Activated CD4-positive, alpha-beta T cell treated with anti-CD3 and anti-CD28 coated beads for 4 hours (primary cell): Measurements from ENCODE around the gene PGS1.
"Not testable (repeated sequence)": the region's sequence is repeated elsewhere in the genome, so short reads cannot be mapped to it uniquely, and the experiment has no call there.

ENCODE experiments used
- DNase-seq, 2 donors: peaks; one replicate each; pipeline ENCODE4 v3.0.0-alpha.2; 2020

The PGS1 gene

GRCh38 chr17:78450696-78451345 is 72.4 kb downstream of the PGS1 start:
- no peak for DNase-seq

DNA sequence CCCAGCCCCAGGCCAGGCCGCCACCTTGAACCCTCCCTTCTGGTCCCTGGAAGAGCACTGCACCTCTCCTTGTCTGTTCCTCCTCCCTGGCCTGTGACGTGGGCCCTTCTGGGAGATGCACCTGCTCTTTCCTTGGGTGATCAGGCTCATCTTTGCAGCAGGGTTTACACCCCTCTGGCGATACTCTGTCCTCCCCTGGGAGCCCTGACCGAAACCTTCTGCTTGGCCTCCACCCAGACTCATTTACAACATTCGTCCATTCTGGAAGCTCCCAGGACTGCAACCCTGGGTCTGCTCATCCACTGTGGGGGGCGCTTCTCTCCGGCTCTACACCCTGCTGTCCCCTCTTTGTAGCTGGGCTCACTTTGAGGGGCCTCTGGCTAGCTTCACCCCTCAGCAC is 73.3 kb downstream of the PGS1 start:
- no peak for DNase-seq

DNA sequence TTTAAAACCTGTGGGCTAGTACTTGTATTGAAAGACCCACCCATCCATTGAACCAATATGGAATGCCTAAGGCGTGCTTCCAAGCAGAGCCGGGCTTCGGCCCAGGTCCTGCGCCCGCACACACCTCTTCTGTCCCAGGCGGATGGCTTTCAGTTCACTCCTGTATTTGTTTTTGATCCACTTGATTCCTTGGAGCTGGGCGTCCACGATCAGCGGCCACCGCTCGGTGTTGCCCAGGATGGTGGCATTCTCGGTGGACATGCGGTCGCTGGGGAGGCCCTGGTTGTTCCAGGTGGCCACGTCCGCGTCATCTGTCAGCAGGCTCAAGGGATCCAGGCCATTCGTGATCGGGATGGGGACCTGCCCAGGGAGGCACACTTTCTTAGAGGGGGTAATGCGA is 75.9 kb downstream of the PGS1 start:
- no peak for DNase-seq

DNA sequence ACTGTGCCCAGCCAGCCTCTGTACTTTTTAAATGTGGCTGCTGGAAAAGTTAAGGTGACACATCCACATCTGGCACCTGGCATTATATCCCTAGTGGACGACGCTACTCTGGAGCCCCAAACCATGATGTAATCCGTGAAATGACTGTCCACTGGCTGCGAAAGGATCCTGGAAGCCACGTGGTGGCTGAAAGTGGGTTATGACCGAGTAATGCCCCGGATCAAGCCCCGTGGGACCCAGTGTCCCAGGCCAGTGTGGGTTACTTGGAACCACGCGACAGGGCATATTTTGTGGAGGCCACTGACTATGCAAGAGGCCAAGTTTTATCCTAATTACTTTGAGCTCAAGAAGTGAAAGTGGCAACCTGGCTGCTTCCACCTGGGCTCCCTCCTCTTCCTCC is 79.6 kb downstream of the PGS1 start:
- no peak for DNase-seq

GRCh38 chr17:78458736-78459335 is 80.4 kb downstream of the PGS1 start:
- no peak for DNase-seq

DNA sequence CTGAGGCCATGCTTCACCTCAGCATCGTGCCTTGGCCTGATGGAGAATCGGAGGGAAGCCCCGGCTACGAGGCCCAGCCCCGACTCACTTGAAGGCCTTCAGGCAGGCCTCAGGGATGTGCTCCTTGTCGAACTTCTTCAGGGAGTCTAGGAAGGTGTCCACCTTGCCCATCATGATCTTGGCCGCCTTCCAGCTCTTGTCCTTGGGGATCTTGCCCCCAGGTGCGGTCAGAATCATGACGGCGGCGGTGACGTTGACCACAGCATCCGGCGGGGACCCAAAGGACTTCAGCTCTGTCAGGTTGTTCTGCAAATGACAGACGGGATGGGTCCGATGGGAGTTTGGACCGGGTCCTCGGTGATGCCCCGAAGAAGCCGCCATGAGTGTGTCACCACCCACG is 81.2 kb downstream of the PGS1 start:
- DNase-seq, result no peak

DNA sequence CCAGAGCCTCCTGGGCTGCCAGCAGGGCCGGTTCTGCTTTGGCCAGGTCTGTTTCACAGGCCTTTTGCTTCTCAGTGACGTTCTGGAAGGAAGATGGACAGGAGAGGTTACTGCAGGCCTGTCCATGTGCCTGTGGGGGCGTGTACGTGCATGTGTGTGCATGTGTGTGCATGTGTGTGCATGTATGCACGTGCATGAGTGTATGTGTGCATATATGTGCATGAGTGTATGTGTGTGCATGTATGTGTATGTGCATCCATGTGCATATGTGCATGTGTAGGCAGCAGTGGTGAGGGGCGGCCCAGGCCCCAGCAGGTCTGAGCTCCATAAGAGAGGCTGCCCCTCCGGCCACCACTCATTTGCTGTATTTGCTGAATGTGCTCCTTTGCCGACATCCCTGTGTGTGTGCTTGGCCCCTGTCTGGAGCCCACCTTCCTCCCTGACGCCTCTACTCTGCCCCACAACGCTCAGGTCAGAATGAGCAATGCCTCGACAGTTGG is 81.8 kb downstream of the PGS1 start:
- DNase-seq, result no peak

DNA sequence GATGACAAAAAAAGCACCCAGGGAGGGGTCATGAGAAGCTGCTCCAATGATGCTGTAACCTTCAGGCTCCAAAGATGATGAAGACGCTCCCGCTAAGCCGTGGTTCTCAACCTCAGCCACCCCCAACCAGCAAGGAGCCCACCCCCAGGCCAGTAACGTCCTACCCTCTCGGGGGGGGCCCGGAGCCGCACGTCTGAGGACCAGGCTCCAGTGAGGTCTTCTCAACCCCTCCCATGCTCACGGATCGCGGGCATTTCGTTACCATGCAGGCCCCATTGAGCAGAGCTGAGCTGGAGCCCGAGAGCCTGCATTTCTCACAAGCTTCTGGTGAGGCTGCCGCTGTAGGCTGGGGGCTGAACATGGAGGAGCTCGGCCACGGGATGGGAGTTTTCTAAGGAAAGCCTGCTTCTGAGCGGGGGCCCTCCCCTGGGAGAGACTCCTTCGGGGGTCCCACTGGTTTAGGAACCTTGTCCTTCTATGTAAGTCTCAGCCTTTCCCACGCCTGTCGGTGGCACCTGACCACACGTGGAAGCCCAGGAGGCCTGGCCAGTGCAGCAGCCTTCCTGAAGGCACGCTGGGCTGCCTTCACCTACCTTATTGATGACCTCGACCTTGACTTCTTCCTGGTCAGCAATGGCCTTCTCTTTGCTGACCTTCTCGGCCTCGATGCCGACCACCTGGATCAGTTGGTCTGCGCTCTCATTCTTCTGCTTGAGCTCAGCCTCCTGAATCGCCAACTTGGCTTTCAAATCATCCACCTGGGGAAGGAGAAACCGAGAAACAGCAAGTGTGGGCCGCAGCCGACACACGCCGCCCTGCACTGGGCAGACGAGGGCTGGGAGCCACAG is 82.7 kb downstream of the PGS1 start:
- DNase-seq, result no peak

DNA sequence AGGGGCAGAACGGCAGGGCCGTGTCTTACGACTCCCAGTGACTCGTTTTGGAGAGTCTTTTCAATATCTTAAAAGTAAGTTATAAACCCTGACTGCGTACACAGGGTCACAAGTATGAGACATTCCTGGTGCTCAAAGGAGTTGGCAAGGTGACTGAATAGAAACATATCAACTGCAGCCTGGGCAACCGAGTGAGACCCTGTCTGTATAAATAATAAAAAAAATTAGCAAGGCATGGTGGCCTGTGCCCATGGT is 83.3 kb downstream of the PGS1 start:
- no peak for DNase-seq

DNA sequence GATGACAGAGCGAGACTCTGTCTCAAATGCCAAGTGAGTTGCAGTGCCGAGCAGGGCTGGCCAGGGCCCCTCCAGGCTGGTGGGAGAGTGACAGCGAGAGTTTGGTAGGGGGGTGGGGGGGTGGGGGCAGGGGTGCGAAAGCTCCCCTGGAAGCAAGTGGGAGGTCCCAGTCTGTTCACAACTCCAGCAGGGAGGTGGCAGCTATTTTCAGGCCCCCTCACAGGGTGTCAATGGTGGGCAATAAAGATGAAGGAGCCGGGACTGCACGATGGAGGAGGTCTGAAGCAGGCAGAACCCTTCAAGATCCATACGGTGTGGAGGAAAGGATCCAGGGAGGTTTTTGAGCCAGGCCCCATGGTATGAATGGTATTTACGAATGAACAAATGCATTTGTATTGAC is 83.7 kb downstream of the PGS1 start:
- DNase-seq, result no peak

- DNase-seq, result not testable (repeated sequence)
Measured at GRCh38 chr17:78466109-78466785, 87.8 kb downstream of the PGS1 start.

GRCh38 chr17:78466786-78467715 is 88.6 kb downstream of the PGS1 start:
- no peak for DNase-seq

DNA sequence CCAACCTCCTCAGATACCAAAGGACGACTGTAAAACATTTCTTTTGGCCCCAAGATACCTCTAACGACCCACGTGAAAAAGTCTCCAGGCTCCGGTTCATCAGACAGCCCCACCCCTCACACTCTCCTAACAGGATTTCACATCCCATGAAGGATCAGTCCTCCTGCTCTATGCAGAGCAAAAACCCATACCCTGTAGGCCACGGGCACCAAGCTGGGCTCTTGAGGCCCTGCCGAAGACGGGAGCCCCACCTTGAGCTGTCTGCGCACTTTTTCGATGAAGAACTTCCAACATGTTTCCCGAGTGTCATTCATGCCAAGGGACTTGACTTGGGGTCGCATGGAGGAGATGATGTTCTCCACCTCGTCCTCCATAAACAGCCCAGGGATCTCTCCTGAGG is 89.9 kb downstream of the PGS1 start:
- no peak for DNase-seq

DNA sequence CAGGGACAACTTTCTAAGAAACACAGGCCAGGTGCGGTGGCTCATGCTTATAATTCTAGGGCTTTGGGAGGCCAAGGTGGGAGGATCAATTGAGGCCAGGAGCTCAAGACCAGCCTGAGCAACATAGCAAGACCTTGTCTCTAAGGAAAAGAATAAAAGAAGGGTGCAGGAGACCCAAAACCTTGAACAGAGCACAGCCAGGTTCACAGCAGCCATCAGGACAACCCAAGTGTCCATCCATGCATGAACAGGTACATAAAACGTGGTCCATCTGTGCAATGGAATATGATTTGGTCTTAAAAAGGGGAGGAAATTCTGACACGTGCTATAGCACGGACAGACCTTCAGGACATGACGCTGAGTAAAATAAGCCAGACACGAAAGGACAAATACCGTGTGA is 91.0 kb downstream of the PGS1 start:
- no peak for DNase-seq

GRCh38 chr17:78471635-78472034 is 93.2 kb downstream of the PGS1 start:
- DNase-seq, result no peak

DNA sequence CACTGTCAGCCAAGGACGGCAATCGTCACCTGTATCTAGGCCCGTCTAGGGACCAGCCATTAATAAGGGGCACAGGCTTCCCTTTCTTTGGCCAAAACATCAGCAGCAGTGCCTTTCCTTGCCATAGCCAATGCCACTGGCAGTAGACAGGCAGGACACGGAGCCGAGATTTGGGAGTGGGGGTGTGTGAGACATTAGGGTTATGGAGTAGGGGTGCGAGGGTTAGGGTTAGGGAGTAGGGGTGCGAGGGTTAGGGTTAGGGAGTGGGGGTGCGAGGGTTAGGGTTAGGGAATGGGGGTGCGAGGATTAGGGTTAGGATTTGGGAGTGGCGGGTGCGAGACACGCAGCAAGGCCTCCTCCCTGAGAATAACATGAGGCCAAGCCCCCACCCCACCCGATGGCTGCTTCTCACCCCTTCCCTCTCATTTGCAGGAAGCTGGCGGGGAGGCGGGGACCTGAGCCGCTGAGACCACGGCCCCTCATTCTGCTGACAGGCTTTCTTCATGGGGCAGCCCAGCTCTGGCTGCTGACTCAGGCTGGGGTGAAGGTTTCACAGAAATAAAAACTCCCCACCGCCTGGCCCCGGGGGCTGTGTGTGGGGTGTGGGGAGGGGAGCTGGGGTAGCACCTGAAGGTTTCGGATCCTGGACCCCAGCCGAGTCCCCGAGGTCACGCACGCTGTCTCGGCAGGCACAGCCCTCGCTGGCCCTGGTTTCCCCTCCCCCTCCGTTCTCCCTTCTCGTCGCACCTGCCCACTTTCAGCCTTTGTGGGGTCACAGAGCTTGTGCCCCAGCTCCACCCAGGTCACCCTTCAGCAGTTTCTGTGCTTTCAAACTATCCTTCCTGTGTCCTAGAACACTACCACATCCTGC is 93.8 kb downstream of the PGS1 start:
- no peak for DNase-seq

DNA sequence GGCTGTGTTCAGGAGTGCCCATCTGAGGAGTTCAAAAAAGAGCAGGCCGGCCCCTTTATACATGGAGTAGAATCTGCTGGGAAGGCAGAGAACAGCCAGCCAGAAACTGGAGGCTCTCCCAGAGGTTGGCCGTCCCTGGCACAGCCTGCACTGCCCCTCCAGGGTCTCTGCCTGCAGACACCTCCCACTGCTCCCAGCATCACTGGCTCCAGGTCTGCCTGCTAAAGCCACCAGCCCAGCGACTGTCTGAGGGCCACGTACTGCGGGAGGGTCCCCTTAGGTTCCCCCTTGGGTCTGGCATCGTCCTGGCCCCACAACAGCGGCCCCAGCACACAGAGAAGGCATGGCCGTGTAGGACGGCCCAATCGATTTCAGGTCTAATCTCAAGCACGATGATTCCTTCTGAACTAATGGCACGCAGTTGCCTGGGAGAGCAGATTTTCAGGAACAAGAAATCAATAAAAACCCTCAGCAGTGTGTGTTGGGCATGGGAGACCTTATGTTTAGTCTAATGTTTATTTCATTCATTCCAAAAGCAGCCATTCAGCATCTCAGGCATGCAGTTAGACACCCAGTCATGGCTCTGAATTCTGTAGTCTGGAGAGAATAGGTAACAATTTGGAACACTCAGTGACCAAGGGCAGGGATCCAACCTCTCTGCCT is 95.6 kb downstream of the PGS1 start:
- no peak for DNase-seq
